Measurements from ENCODE around the gene AKNA. TPM values are rescaled to one million over a fixed set of nuclear protein-coding genes. Genes with fewer than 3 reads are reported as not detected.

The AKNA gene
- total RNA-seq, 1 experiment from 2014 or later, result 10.1 TPM

DNA sequence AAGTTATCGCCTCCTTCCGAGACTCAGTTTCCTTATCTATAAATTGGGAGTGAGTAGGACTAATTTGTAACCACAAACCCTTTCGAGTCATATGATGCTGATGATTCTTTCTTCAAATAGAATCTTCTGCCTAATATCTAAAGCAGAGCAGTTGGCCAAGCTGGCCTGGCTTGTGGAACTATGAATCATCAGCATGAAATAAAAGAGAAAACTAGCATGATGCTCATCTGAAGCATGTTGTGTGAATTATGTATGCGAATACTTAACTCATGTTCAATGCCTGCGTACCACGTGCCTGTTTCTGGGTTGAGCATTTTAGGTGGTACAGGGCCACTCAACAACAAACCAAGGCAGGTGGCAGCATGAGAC lies 79.9 kb downstream of the AKNA start:
- no peak for ATAC-seq
- TF ChIP-seq TCF7L2 (IDR thresholded peaks at IDR 0.05; ENCODE audit: low read depth, low read length) (no peak), SIN3A (IDR thresholded peaks at IDR 0.05; ENCODE audit: borderline replicate concordance, insufficient read depth, low read depth, low read length) (no peak), POLR2AphosphoS5 (IDR thresholded peaks at IDR 0.05; ENCODE audit: low read depth, low read length) (no peak)
- TF ChIP-seq, protein P1, sequence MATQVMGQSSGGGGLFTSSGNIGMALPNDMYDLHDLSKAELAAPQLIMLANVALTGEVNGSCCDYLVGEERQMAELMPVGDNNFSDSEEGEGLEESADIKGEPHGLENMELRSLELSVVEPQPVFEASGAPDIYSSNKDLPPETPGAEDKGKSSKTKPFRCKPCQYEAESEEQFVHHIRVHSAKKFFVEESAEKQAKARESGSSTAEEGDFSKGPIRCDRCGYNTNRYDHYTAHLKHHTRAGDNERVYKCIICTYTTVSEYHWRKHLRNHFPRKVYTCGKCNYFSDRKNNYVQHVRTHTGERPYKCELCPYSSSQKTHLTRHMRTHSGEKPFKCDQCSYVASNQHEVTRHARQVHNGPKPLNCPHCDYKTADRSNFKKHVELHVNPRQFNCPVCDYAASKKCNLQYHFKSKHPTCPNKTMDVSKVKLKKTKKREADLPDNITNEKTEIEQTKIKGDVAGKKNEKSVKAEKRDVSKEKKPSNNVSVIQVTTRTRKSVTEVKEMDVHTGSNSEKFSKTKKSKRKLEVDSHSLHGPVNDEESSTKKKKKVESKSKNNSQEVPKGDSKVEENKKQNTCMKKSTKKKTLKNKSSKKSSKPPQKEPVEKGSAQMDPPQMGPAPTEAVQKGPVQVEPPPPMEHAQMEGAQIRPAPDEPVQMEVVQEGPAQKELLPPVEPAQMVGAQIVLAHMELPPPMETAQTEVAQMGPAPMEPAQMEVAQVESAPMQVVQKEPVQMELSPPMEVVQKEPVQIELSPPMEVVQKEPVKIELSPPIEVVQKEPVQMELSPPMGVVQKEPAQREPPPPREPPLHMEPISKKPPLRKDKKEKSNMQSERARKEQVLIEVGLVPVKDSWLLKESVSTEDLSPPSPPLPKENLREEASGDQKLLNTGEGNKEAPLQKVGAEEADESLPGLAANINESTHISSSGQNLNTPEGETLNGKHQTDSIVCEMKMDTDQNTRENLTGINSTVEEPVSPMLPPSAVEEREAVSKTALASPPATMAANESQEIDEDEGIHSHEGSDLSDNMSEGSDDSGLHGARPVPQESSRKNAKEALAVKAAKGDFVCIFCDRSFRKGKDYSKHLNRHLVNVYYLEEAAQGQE (IDR thresholded peaks at IDR 0.05; ENCODE audit: insufficient read depth in 1 of 2, low read depth in 2 of 2, low read length in 1 of 2), result no peak
- TF ChIP-seq, protein P2, sequence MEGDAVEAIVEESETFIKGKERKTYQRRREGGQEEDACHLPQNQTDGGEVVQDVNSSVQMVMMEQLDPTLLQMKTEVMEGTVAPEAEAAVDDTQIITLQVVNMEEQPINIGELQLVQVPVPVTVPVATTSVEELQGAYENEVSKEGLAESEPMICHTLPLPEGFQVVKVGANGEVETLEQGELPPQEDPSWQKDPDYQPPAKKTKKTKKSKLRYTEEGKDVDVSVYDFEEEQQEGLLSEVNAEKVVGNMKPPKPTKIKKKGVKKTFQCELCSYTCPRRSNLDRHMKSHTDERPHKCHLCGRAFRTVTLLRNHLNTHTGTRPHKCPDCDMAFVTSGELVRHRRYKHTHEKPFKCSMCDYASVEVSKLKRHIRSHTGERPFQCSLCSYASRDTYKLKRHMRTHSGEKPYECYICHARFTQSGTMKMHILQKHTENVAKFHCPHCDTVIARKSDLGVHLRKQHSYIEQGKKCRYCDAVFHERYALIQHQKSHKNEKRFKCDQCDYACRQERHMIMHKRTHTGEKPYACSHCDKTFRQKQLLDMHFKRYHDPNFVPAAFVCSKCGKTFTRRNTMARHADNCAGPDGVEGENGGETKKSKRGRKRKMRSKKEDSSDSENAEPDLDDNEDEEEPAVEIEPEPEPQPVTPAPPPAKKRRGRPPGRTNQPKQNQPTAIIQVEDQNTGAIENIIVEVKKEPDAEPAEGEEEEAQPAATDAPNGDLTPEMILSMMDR (IDR thresholded peaks at IDR 0.05), result no peak
- no peak for DNase-seq (ENCODE audit: low read depth, low spot score)
- Histone ChIP-seq H3K9me3 (ENCODE audit: control insufficient read depth, insufficient read depth, low read depth, low read length) (no peaks in the 10 kb centered on the region), H3K36me3 (ENCODE audit: control insufficient read depth, insufficient read depth, low read length) (no peaks in the 10 kb centered on the region), H3K27ac (ENCODE audit: low read length) (no peak overlapping the region), H3K4me1 (ENCODE audit: control insufficient read depth, insufficient read depth, low read length) (no peaks in the 10 kb centered on the region), H3K27me3 (ENCODE audit: control insufficient read depth, insufficient read depth, low read length) (no peaks in the 10 kb centered on the region), H3K4me3 (ENCODE audit: low read depth in 2 of 2, low read length in 2 of 2) (no peak overlapping the region)
- in situ Hi-C loops (cut with HindIII; ENCODE audit: low pct_unique_long_range_greater_than_20kb, low sequenced_read_pairs) (no loop called here), intact Hi-C loops (cut with micrococcal nuclease; ENCODE audit: unreplicated experiment) (no loop called here)
- CTCF ChIA-PET, result no interaction called here
- POLR2A ChIA-PET, result no interaction called here
- no TSS peak for BruUV-seq (replicated peaks)

DNA sequence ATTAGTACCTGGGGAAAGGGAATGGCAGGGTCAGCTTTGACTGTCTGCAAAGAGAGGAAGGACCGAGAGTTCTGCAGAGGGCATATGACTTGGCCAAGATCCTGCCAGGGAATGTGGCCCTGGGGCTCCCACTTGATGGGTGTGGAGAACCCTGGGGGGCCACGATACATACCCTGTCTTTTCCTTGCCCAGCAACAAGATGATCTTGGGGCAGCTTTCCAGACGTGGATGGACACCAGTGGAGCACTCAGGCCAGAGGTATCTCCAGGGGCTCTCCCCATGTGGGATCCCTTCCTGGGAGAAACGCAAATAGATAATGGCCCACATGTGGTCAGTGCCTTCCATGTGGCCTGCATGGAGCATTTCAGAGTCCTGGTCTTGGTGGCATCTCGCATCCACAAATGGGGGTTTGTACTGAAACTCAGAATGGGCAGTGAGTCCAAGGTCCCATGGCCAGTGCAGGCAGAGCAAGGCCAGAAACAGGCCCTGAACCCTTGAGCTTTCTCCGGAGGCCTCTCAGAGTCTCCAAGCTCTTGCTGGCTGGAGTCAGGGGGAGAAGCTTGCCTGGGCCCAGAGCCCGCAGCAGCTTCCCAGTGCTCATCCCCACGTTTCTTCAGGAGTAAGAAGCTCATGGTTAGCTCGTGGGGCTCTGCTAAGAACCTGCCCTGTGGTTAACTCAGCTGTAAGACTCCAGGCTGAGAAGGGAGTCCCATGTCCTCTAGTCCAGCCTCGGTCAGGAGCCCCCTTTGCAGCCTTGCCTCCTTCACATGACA lies 83.2 kb downstream of the AKNA start:
- in situ Hi-C loops (cut with HindIII; ENCODE audit: low pct_unique_long_range_greater_than_20kb, low sequenced_read_pairs) (no loop called here), intact Hi-C loops (cut with micrococcal nuclease; ENCODE audit: unreplicated experiment) (loop anchor here (5.0 kb wide), 1 partner anchor 222 kb away; no protein-coding TSS in a partner anchor)
- POLR2A ChIA-PET, result no interaction called here

More for the DNA sequence above, 83.2 kb downstream of the AKNA start:
- CTCF ChIA-PET, result no interaction called here
- TF ChIP-seq, protein P2 (IDR thresholded peaks at IDR 0.05), result no peak
- TF ChIP-seq SIN3A (IDR thresholded peaks at IDR 0.05; ENCODE audit: borderline replicate concordance, insufficient read depth, low read depth, low read length) (no peak), POLR2AphosphoS5 (IDR thresholded peaks at IDR 0.05; ENCODE audit: low read depth, low read length) (no peak), TCF7L2 (IDR thresholded peaks at IDR 0.05; ENCODE audit: low read depth, low read length) (no peak)
- TF ChIP-seq, protein P1 (IDR thresholded peaks at IDR 0.05; ENCODE audit: insufficient read depth in 1 of 2, low read depth in 2 of 2, low read length in 1 of 2), result no peak
- no TSS peak for BruUV-seq (replicated peaks)
- no peaks in the 10 kb centered on the region for H3K9me3 ChIP-seq (ENCODE audit: control insufficient read depth, insufficient read depth, low read depth, low read length)
- DNase-seq (ENCODE audit: low read depth, low spot score) (no peak), ATAC-seq (no peak)
- no peaks in the 10 kb centered on the region for H3K4me1 ChIP-seq (ENCODE audit: control insufficient read depth, insufficient read depth, low read length)
- H3K4me3 ChIP-seq (ENCODE audit: low read depth in 2 of 2, low read length in 2 of 2), result no peak overlapping the region
- no peaks in the 10 kb centered on the region for H3K36me3 ChIP-seq (ENCODE audit: control insufficient read depth, insufficient read depth, low read length)
- H3K27ac ChIP-seq (ENCODE audit: low read length), result no peak overlapping the region
- no peaks in the 10 kb centered on the region for H3K27me3 ChIP-seq (ENCODE audit: control insufficient read depth, insufficient read depth, low read length)
